CD14-positive monocyte (primary cell): Measurements from ENCODE around the gene PTPRC. TPM values are rescaled to one million over a fixed set of nuclear protein-coding genes. Genes with fewer than 3 reads are reported as not detected.

ENCODE experiments used
- DNase-seq, 3 donors: peaks; one replicate each; pipeline ENCODE4 v3.0.0-alpha.2; 2011 to 2022
- H2AFZ ChIP-seq: 2 replicates; pipeline ENCODE4 v1.6.0; 2012; ENCODE audit warnings: mild to moderate bottlenecking, low read depth, low read length, inconsistent platforms; ENCODE audit not compliant: insufficient read depth, poor library complexity, severe bottlenecking
- H3K27ac ChIP-seq, 2 donors: 1 replicate in 1 of 2; 2 replicates in 1 of 2; pipeline ENCODE4 v1.5.1; 2012 to 2013; ENCODE audit warnings: low read length in 2 of 2, control low read depth in 1 of 2, inconsistent platforms in 1 of 2, low read depth in 1 of 2, mild to moderate bottlenecking in 1 of 2
- H3K27me3 ChIP-seq, 2 donors: one replicate each; pipeline versions ENCODE4 v1.6.0 to v1.6.1; 2011 to 2013; ENCODE audit warnings: low read length in 2 of 2; ENCODE audit not compliant: control insufficient read depth in 2 of 2, insufficient read depth in 2 of 2
- H3K36me3 ChIP-seq, 2 donors: replicated peaks in 1 of 2; 1 replicate in 1 of 2; 2 replicates in 1 of 2; pipeline versions ENCODE4 v1.5.1 to v1.6.1; 2012 to 2013; ENCODE audit warnings: low read length in 2 of 2, control low read depth in 1 of 2, inconsistent platforms in 1 of 2, mild to moderate bottlenecking in 1 of 2; ENCODE audit not compliant: insufficient read depth in 2 of 2, control insufficient read depth in 1 of 2
- H3K4me1 ChIP-seq, 2 donors: 1 replicate in 1 of 2; 2 replicates in 1 of 2; pipeline versions ENCODE4 v1.5.1 to v1.6.1; 2012 to 2013; ENCODE audit warnings: low read length in 2 of 2, control low read depth in 1 of 2, inconsistent platforms in 1 of 2, mild to moderate bottlenecking in 1 of 2, moderate library complexity in 1 of 2; ENCODE audit not compliant: insufficient read depth in 2 of 2, control insufficient read depth in 1 of 2
- H3K4me2 ChIP-seq: replicated peaks from 2 replicates; pipeline ENCODE3; 2012; ENCODE audit warnings: low read length, moderate library complexity, mild to moderate bottlenecking; ENCODE audit not compliant: poor library complexity, severe bottlenecking; ENCODE audit errors: extremely low read depth
- H3K4me3 ChIP-seq, 3 experiments: fragments of 200-600 bp in 1 of 3; sonication (generic) in 1 of 3; replicated peaks in 1 of 3; 1 replicate in 2 of 3; 2 replicates in 1 of 3; pipeline ENCODE4 v1.5.1; 2011 to 2013; ENCODE audit warnings: low read length in 3 of 3, mild to moderate bottlenecking in 3 of 3, control low read depth in 2 of 3, low read depth in 2 of 3, inconsistent platforms in 1 of 3, moderate library complexity in 1 of 3
- H3K79me2 ChIP-seq: 2 replicates; pipeline ENCODE4 v1.6.0; 2012; ENCODE audit warnings: mild to moderate bottlenecking, control low read depth, inconsistent platforms, low read length, moderate library complexity; ENCODE audit not compliant: insufficient read depth
- H3K9ac ChIP-seq: 2 replicates; pipeline ENCODE4 v1.6.0; 2017; ENCODE audit warnings: low read length, mild to moderate bottlenecking; ENCODE audit not compliant: insufficient read depth, poor library complexity, severe bottlenecking
- H3K9me3 ChIP-seq, 2 donors: replicated peaks in 1 of 2; 1 replicate in 1 of 2; 2 replicates in 1 of 2; pipeline versions ENCODE4 v1.5.1 to v1.6.1; 2012 to 2013; ENCODE audit warnings: low read length in 2 of 2, control low read depth in 1 of 2; ENCODE audit not compliant: control insufficient read depth in 1 of 2, insufficient read depth in 1 of 2
- H4K20me1 ChIP-seq: 2 replicates; pipeline ENCODE4 v1.6.0; 2012; ENCODE audit warnings: mild to moderate bottlenecking, low read length, control low read depth, moderate library complexity; ENCODE audit not compliant: insufficient read depth
- H3K27ac Mint-ChIP-seq, 7 donors: one replicate each; pipeline ENCODE4 v1.8.0; 2020; ENCODE audit warnings: mild to moderate bottlenecking in 7 of 7, mixed read lengths in 7 of 7, moderate library complexity in 6 of 7, inconsistent platforms in 2 of 7
- H3K27me3 Mint-ChIP-seq, 3 donors: one replicate each; pipeline ENCODE4 v1.8.0; 2021 to 2022; ENCODE audit warnings: low read depth in 3 of 3, mild to moderate bottlenecking in 3 of 3, mixed read lengths in 3 of 3, moderate library complexity in 3 of 3, inconsistent platforms in 1 of 3
- H3K36me3 Mint-ChIP-seq, 2 donors: one replicate each; pipeline ENCODE4 v1.8.0; 2020; ENCODE audit warnings: mixed read lengths in 2 of 2, inconsistent platforms in 1 of 2, mild to moderate bottlenecking in 1 of 2
- H3K4me1 Mint-ChIP-seq: one replicate; pipeline ENCODE4 v1.8.0; 2020; ENCODE audit warnings: mild to moderate bottlenecking, mixed read lengths
- H3K4me3 Mint-ChIP-seq, 2 donors: one replicate each; pipeline ENCODE4 v1.8.0; 2020; ENCODE audit warnings: mild to moderate bottlenecking in 2 of 2, mixed read lengths in 2 of 2, moderate library complexity in 1 of 2
- H3K9me3 Mint-ChIP-seq, 7 donors: one replicate each; pipeline ENCODE4 v1.8.0; 2020 to 2022; ENCODE audit warnings: mixed read lengths in 7 of 7, mild to moderate bottlenecking in 6 of 7, moderate library complexity in 6 of 7, inconsistent platforms in 2 of 7
- WGBS: methylation state at CpG from one replicate; pipeline ENCODE4 v1.1.5; 2013; ENCODE audit warnings: missing lambda C conversion rate; ENCODE audit not compliant: insufficient coverage; 5-methylcytosine and 5-hydroxymethylcytosine counted together
- intact Hi-C, 2 donors: fragments of 100-400 bp; cut with micrococcal nuclease; formaldehyde crosslinking; loops; one replicate each; pipeline versions ENCODE4 v1.15.0 to v1.15.1; 2023
- polyA plus RNA-seq, 3 donors: library from polyadenylated mRNA; depleted of rRNA in 1 of 3; unstranded in 2 of 3; stranded (reverse) in 1 of 3; fragments of 300-500 nt in 2 of 3; fragments of >200 nt in 1 of 3; fragmentation: Illumina TruSeq in 2 of 3; gene quantifications; 1 replicate in 2 of 3; 2 replicates in 1 of 3; pipeline ENCODE4 v1.2.3, GENCODE V29; 2012 to 2021
- TF ChIP-seq, protein P1 (sequence below): fragments of 200-600 bp; IDR thresholded peaks from one replicate; pipeline ENCODE4 v1.8.0; 2022; ENCODE audit warnings: antibody characterized with exemption, mild to moderate bottlenecking

Gene PTPRC
- polyA plus RNA-seq, 3 donors, result 410 to 992 (median 667) TPM

GRCh38 chr1:198649968-198650338 lies 11.1 kb downstream of the PTPRC start:
- no peaks in the 10 kb centered on the region for H3K27me3 ChIP-seq
- Mint-ChIP-seq H3K4me3 (peak overlapping the region in 1 of 2 donors; percentile 68), H3K9me3 (no peaks in the 10 kb centered on the region), H3K27ac (peak overlapping the region; percentile 77 to 91 (median 87)), H3K36me3 (peaks cover 68% of the 10 kb centered on the region in 2 donors), H3K4me1 (peaks cover 76% of the 10 kb centered on the region), H3K27me3 (peaks cover 0 to 3% (median 0%) of the 10 kb centered on the region in 3 donors)
- peaks cover 64 to 73% of the 10 kb centered on the region in 2 donors for H3K36me3 ChIP-seq
- peak overlapping the region in 1 of 3 experiments; percentile 39 for H3K4me3 ChIP-seq
- H2AFZ ChIP-seq, result no peak overlapping the region
- peaks cover 54 to 99% of the 10 kb centered on the region in 2 donors for H3K4me1 ChIP-seq
- no peaks in the 10 kb centered on the region for H3K9me3 ChIP-seq
- H3K4me2 ChIP-seq, result peak overlapping the region; percentile 59
- H3K79me2 ChIP-seq, result peaks cover 100% of the 10 kb centered on the region
- 100% methylated on average over 1 of the region's 2 CpGs for WGBS
- H4K20me1 ChIP-seq, result peaks cover 83% of the 10 kb centered on the region
- intact Hi-C loops, result no loop called here
- no peak for DNase-seq
- H3K27ac ChIP-seq, result peak overlapping the region in 1 of 2 donors; percentile 72
- no peak overlapping the region for H3K9ac ChIP-seq
- TF ChIP-seq, protein P1, sequence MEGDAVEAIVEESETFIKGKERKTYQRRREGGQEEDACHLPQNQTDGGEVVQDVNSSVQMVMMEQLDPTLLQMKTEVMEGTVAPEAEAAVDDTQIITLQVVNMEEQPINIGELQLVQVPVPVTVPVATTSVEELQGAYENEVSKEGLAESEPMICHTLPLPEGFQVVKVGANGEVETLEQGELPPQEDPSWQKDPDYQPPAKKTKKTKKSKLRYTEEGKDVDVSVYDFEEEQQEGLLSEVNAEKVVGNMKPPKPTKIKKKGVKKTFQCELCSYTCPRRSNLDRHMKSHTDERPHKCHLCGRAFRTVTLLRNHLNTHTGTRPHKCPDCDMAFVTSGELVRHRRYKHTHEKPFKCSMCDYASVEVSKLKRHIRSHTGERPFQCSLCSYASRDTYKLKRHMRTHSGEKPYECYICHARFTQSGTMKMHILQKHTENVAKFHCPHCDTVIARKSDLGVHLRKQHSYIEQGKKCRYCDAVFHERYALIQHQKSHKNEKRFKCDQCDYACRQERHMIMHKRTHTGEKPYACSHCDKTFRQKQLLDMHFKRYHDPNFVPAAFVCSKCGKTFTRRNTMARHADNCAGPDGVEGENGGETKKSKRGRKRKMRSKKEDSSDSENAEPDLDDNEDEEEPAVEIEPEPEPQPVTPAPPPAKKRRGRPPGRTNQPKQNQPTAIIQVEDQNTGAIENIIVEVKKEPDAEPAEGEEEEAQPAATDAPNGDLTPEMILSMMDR, result no peak

- Histone ChIP-seq H3K4me3 (peak overlapping the region in 1 of 3 experiments; percentile 39), H3K27me3 (no peaks in the 10 kb centered on the region), H3K79me2 (peaks cover 100% of the 10 kb centered on the region), H3K9ac (no peak overlapping the region), H3K9me3 (no peaks in the 10 kb centered on the region), H3K27ac (peak overlapping the region in 1 of 2 donors; percentile 72), H4K20me1 (peaks cover 81% of the 10 kb centered on the region), H3K36me3 (peaks cover 59 to 68% of the 10 kb centered on the region in 2 donors), H3K4me2 (peak overlapping the region; percentile 59), H2AFZ (no peak overlapping the region), H3K4me1 (peaks cover 52 to 99% of the 10 kb centered on the region in 2 donors)
- no peak for DNase-seq
- Mint-ChIP-seq H3K4me3 (peak overlapping the region in 1 of 2 donors; percentile 68), H3K27ac (peak overlapping the region; percentile 77 to 91 (median 87)), H3K27me3 (peaks cover 0 to 3% (median 0%) of the 10 kb centered on the region in 3 donors), H3K9me3 (no peaks in the 10 kb centered on the region), H3K36me3 (peaks cover 64 to 65% of the 10 kb centered on the region in 2 donors), H3K4me1 (peaks cover 75% of the 10 kb centered on the region)
- intact Hi-C loops, result no loop called here
- TF ChIP-seq, protein P1, result no peak
- WGBS, result 0% methylated on average over 1 of the region's 1 CpG
Measured at GRCh38 chr1:198650506-198650905, 11.7 kb downstream of the PTPRC start.
